Activated effector memory CD4-positive, alpha-beta T cell treated with anti-CD3 and anti-CD28 coated beads, Interleukin-2, amount 50 U/mL, for 16 hours (primary cell): ENCODE measurements around the gene TOMM6.

Source experiments
- DNase-seq: peaks from one replicate; pipeline ENCODE4 v3.0.0-alpha.2; 2020

Gene TOMM6

GRCh38 chr6:41826343-41827022 is 39.0 kb downstream of the TOMM6 start:
- DNase-seq, result no peak

- DNase-seq, result no peak
Measured at GRCh38 chr6:41832263-41832662, 44.8 kb downstream of the TOMM6 start.

- DNase-seq, result no peak
Measured at GRCh38 chr6:41836022-41836659, 48.6 kb downstream of the TOMM6 start.

DNA sequence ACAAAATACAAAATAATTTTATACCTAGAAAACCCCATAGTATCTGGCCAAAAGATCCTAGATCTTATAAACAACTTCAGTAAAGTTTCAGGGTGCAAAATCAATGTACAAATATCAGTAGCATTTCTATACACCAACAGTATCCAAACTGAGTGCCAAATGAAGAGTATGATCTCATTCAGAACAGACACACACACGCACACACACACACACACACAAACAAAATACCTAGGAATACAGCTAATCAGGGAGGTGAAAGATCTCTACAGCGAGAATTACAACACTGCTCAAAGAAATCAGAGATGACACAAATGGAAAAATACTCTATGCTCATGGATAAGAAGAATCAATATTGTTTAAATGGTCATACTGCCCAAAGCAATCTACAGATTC is 49.2 kb downstream of the TOMM6 start:
- no peak for DNase-seq
